ENCODE data around the gene CRACDL.

The CRACDL gene

GRCh38 chr2:98833172-98833916 is 102.7 kb downstream of the CRACDL start:
- H3K4me3 ChIP-seq, result no peak overlapping the region
- peak overlapping the region in 14 of 21 experiments; percentile 10 to 79 (median 52) for H3K27ac ChIP-seq

GRCh38 chr2:98832172-98832571 is 103.9 kb downstream of the CRACDL start:
- peak overlapping the region in 6 of 21 experiments; percentile 7 to 79 (median 54) for H3K27ac ChIP-seq

GRCh38 chr2:98830571-98831145 is 105.4 kb downstream of the CRACDL start:
- H3K27ac ChIP-seq, result no peak overlapping the region
- H3K4me3 ChIP-seq, result no peak overlapping the region

More at GRCh38 chr2:98832172-98832571, 103.9 kb downstream of the CRACDL start:
- no peak overlapping the region for H3K4me3 ChIP-seq

GRCh38 chr2:98829581-98830270 is 106.3 kb downstream of the CRACDL start:
- Histone ChIP-seq H3K27ac (peak overlapping the region in 2 of 21 experiments; percentile 45 to 47), H3K4me3 (no peak overlapping the region)

DNA sequence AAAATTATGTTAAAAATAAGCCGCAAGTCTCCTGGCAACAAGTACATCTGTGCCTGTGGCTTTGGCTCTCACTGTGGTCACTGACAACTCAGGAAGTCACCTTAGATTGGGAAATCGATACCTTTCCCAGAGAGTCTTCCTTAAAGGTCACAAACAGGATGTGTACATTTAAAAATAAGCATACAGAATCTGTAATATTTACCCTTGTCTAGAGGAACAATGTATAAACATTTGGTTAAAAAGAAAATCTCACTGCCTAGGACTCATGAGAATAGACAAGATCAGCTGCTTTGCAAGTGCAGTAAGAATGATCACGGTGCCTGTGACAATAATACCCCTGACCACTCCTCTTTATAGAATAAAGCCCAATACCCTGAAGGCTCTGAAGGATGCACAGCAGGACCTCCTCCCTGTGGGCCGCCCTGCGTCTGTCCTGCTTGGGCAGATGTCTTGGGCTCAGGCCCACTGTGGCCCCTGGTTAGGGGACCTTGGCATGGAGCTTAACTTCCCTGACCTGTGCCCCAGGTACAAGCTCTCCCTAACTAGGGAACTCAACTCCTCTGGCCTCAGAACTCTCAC is 107.1 kb downstream of the CRACDL start:
- Histone ChIP-seq H3K4me3 (no peak overlapping the region), H3K27ac (peak overlapping the region in 4 of 21 experiments; percentile 4 to 47 (median 26))

DNA sequence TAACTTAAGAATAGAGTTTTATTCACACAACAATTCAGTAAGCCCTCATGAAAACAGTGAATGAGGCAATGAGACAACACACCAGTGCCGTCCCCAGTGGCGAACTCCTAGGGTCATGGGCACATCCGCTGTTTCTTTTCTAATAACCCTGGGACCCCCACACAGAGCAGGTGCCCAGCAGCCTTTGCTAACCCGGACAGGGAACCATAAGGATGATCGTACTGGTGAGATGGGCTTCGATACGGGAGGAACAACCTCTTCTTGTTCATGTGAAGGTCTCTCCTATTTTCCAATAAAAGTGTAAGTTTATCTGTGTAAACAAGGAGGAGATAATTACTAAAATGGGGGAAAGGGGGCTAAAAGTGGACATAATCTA is 107.7 kb downstream of the CRACDL start:
- H3K4me3 ChIP-seq, result no peak overlapping the region

DNA sequence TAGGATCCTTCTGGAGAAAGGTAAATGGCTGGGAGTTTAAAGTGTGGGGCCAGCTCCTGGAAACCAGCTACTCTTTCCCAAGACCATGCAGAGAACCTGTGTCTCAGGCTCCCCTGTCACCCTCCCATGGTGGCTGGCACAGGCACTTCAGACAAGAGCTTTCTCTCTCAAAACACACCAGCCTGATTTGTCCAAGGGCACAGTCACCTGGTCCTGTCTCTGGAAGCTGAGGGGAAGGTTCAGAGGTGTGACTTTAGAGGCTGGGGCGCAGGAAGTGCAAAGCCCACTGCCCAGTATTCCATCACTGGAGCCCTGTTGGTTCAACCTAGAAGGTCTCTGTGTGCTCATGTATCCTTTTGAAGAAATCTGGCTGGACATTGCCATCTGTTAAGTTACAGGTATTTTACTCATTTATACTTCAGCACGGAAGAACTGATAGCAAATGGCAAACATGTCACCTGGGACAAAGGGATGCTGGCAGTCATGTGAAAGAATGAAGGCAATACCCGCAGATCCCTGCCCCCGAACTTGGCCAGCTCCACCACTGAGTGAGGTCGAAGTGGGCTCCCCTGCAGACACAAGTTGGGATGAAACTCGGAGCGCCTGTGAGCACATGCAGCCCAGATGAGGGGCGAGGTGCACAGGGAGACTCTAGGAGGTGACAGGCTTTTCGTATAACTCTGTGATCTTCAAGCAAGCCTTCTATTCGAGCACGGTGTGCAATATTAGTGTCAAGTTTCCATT is 108.2 kb downstream of the CRACDL start:
- Histone ChIP-seq H3K27ac (no peak overlapping the region), H3K4me3 (no peak overlapping the region)

More for the DNA sequence above, 107.7 kb downstream of the CRACDL start:
- peak overlapping the region in 1 of 21 experiments; percentile 47 for H3K27ac ChIP-seq

- Histone ChIP-seq H3K4me3 (no peak overlapping the region), H3K27ac (no peak overlapping the region)
These were observed 109.2 kb downstream of the CRACDL start for GRCh38 chr2:98826856-98827255.

GRCh38 chr2:98825858-98826257 is 110.2 kb downstream of the CRACDL start:
- Histone ChIP-seq H3K27ac (peak overlapping the region in 1 of 21 experiments; percentile 55), H3K4me3 (no peak overlapping the region)

- Histone ChIP-seq H3K4me3 (no peak overlapping the region), H3K27ac (peak overlapping the region in 3 of 21 experiments; percentile 55 to 62 (median 59))
These were observed 110.6 kb downstream of the CRACDL start for GRCh38 chr2:98825404-98825803.

GRCh38 chr2:98825020-98825350 is 111.0 kb downstream of the CRACDL start:
- Histone ChIP-seq H3K27ac (peak overlapping the region in 4 of 21 experiments; percentile 22 to 62 (median 57)), H3K4me3 (no peak overlapping the region)

DNA sequence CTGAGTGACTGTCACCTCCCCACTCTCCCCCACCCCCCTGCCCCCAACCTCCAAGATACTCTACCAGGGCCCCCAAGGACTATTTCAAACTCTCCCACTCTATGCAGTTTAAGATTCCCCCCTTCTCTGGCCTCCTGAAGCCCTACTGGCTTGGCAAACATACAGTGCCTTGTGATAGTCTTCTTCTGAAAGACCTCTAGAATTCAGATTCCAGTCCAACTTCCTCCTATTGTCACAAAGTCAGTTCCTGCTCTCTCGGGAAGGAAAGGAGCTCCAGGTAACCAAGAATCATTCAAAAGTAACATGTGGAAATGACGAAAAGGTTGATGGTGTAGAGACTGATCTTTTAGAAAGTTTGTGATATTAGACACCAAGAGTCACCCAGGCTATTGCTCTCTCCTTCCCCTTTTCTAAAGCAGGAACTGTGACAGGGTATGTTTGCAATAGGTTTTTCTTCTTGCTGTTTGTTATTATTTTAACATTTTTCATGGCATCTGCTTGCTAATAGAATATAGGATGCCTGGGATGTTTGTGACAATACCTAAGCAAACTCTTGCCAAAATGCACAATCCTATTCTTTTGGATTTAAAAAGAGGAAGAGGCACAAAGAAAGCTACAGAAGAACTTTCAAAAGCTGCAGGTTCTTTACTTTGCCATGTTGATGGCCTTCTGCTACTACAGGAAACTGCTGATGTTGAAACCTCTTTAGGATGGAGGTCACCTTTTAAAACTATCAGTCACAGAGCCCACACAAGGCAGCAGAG is 111.6 kb downstream of the CRACDL start:
- Histone ChIP-seq H3K27ac (peak overlapping the region in 7 of 21 experiments; percentile 56 to 89 (median 75)), H3K4me3 (no peak overlapping the region)

- Histone ChIP-seq H3K4me3 (peak overlapping the region; percentile 17 to 43 (median 36)), H3K27ac (peak overlapping the region in 19 of 21 experiments; percentile 39 to 89 (median 78))
These were observed 112.5 kb downstream of the CRACDL start for GRCh38 chr2:98823196-98824170.

GRCh38 chr2:98822301-98823164 is 113.5 kb downstream of the CRACDL start:
- H3K4me3 ChIP-seq, result peak overlapping the region; percentile 17 to 43 (median 36)
- peak overlapping the region in 20 of 21 experiments; percentile 22 to 89 (median 76) for H3K27ac ChIP-seq

DNA sequence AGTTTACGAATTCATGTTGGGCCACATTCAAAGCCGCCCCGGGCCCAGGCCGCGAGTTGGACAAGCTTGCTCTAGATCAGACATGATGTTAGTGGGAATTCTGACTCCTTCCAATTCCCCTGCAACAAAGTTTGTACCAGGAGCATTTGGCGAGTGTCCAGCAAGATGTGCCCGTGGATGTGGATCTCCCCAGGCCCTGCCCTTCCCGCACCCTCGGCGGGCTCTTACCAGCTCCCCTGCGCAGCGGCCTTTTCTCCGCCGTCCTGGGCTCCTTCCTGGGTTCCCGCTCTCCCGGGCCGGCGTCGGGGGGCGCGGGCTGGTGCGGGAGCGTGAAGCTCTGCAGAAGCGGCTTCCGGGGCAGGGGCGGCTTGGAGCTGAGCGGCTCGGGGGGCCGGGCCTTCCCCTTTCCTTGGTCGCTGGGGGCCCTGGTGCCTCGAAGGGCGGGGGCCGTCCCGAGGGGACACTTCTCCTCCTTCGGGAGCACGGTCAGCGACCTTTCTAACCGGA is 114.3 kb downstream of the CRACDL start:
- H3K4me3 ChIP-seq, result no peak overlapping the region
- peak overlapping the region in 4 of 21 experiments; percentile 31 to 89 (median 73) for H3K27ac ChIP-seq

- H3K27ac ChIP-seq, result no peak overlapping the region
- no peak overlapping the region for H3K4me3 ChIP-seq
These were observed 116.7 kb downstream of the CRACDL start for GRCh38 chr2:98819231-98819766.
